ENCODE data around the gene MAP3K7.

The MAP3K7 gene

DNA sequence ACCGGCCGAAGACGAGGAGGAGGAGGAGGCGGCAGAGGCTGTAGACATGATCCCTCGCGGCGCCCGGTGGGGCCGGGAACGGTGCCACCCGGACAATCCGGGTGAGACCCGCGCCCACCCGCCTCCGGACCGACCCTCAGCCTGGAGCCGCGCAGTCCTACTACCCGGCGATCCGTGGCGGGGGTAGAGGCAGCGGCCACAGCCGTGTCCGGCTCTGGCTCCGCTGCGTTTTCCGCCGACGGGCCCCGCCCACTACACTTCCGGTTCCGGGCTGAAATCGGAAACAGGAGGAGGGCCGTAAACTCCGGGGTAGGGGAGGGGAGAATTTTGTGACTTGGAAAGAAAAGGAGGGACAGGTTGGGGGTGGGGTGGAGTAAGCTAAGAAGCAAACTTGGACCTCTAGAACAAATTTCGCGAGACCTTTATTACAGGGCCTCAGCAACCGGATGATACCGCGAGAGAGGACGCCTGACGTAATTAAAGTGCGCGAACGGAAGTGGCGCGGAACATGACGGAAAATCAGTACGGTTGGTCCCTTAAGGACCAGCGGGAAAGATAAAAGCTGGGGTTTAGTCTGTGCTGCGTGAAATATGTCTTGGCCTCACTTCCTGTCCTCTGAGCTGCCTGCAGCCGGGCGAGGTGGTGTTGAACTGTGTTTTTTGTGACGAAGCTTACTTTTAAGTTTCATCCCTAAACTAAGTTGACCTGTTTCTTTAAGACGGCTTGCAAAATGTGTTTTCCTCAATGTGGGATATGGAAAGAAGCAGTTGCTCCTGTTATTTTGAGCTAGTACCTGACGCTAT is at the start of gene MAP3K7:
TSS of gene MAP3K7 (minus strand) at position 237 of the 803 bp plus-strand sequence. CDS start at position 48, 189 bp downstream.
- DNase-seq: peak; percentile 98

DNA sequence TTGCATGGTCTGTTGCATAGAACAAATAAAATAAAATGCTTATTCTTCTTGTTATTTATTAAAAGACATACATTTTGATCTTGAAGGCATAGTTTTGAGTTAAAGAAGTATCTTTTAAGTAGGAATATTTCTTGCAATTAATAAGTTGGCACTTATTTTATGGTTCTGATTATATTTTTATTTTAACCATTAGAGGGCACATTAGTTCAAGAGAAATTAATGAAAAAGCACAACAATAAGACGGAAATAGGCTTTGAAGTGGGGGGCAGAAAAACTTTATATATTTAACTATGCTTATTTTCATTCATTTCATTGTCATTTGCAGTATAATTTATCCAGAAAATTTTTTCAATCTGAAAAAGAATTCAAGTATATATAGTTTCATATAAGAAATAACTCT is 44.2 kb upstream of the MAP3K7 start:
- no peak for DNase-seq

DNA sequence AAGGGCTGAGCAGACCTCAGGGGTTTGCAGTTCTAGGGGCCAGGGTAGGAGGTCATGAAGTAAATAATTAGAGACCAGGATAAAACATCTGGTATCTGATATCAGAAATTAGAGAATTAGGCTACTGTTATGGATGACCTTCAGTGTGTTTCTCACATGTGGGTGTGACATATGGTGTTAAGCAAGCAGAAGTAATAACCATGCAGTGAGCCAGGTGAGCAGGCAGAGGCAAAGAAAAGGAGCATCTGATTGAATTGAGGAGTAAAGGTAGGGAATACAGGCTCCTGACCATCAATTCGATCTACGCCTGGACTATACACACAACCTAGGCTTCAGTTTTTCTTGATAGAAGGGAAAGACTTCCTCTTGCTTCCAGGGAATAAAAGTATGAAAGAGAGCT is 34.7 kb upstream of the MAP3K7 start:
- DNase-seq: no peak

DNA sequence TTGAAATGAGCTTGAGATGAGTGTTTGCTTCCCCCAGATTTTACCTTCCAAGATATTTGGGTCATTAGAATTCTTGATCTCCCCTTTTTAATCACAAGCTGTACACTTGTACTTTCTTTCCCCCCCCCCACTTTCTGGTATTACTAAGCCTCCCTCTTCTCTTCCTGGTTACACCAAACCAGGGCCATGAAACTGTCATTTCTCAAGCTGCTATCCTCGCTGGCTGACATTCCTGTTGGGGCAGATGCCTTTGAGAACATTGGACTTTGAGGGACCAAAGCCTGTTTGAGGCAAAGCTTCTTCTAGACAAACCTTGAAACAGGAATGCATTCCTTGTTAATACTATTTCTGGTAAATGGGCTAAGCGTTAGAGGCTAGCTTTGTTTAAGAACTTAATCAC is 32.3 kb upstream of the MAP3K7 start:
- DNase-seq: no peak

DNA sequence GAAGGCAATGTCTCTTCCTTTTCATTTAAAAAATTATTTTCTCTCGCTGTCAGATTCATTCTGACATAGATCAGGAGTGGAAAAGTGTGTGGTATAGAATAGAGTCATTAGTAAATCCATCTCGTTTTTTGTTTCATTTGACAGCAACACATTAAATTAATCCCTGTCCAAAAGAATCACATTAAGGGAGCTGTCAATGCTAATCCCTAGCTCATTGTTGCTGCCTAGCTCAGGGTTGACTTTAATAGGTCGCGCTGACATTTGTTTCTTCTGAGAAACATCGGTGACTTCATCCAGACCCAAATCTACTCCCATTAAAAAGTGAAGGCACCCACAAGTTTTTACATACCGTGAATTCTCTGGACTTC is 25.4 kb upstream of the MAP3K7 start:
- no peak for DNase-seq

DNA sequence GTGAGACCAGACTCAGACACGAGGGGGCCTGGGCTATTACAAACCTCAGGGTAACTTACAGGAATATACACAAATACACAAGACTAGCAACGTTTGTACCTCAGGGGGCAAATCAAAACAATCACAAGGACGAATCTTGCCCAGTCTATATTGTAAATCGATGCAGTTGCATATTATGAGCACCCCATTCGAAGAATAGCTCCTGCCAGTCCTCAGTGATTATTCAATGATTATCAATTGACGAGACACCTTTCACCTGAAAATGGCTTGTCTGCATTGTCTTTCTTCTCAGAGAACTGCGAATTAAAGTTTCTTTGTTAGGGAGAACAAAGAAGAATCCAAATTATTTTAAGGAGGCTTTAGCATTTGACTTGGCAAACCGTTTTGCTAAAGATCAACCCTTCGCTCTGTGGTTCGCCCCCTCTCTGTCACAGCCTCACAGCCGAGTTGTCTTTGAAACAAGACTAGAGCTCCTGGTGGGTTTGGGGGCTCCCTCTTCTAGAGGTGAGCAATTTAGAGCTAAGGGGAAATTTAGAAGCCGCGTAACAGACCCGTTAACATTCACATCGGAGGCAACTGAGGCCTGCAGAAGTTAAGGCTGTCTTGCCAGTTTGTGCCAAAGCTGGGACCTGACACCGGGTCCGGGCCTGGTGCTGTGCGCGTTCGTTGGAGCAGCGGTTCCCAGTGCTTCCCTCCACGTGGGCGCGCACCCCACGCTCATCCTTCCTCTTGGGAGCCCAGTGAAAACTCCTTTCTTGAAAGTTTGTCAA is 24.9 kb upstream of the MAP3K7 start:
- no peak for DNase-seq

DNA sequence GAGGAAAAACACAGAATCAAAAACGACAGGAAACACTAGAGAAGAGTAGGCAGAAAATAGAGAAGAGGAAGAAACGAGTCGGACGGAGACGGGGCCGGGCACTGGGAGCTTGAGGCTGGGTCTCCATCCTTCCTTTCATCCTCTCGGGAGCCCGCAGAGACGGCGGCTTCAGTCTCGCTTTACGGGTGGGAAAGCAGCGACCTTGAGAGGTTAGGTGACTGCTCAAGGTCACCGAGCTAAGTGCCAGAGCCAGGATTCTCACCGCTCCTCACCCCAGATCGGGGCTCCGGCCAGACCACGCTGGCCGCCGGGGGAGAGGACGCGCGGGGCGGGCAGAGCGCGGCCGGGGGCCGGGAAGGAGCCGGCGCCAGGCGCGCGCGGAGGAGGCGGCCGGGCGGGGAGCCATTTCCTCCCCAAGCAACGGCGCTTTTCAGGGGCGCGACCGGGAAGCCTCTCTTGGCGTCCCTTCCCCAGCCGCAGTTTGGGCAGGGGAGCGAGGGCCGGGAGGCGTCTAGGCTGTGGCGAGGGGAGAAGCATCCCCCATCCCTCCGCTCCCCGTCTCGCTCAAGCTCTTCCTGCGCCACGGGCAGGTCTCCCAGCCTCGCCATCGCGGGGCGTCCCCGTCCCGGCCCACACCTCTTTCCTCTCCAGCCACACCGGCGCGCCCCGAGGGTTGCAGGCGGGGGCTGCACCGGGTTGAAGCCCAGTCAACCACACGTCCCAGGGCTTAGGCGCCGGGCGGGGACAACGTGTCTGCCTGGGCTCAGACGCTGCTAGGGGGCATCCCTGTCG is 24.1 kb upstream of the MAP3K7 start:
- DNase-seq: no peak

DNA sequence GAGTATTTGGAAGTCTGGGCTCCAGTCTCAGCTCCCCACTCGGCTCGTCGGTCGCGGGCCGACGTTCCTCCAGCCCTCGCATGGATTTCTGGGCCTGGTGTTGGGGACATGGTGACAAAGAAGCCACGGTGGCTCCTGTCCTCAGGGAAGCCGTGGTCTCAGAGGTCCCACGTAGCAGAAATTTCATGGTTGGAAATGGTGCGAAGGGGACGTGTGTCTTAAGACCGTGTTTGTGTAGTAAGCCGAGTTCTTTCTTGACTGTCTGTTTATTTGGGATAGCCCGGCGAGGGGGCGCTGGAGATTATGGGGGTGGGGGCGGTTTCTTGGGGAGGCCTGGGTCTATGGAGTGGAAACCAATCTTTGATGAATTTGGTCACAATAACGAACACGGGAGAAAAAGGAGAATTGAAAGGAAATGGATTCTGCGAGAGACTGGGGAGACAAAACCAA is 23.5 kb upstream of the MAP3K7 start:
- no peak for DNase-seq

DNA sequence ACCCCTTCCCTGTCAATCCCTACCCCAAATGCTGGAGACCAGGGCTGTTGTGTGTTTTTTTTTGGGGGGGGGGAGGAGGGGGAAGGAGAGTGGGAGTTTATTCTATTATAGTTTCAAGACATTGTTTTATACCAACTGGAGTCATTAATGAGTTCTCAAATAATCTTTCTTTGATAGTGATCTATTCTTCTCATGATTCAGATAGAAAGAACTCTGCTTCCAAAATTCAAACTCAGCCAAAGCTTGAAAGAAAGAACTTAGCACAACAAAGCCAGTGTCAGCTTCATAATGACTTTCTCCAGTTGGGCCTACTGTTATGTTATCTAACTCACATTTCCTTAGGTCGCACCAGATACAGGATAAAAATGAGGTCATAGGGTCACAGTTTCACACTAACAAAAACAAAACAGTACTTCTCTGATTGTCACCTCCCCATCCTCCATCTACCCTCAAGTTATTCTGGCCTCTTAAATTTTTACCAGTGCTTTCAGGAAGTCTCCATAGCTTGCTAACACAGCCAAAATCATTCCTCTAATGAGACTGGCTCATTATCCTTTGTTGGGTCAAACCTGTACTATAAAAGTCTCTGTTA is 19.0 kb upstream of the MAP3K7 start:
- DNase-seq: no peak

DNA sequence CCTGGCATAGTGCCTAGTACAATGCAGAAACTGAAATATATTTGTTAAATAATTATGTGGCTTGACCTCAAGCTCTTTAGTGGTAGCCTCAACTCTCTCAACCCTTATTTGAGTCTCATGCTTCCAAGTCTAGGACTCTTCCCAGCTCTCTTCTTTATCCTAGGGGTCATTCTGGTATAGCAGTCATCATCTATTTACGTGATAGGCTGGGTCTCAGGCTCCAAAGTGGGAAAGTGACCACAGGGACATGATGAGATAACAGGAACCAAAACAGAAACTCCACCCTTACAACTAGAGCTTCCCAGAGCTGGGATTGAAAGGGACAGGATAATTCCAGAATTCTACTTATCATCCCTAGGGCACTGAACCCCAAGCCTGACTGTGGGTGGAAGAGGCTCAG is 17.7 kb upstream of the MAP3K7 start:
- DNase-seq: no peak

DNA sequence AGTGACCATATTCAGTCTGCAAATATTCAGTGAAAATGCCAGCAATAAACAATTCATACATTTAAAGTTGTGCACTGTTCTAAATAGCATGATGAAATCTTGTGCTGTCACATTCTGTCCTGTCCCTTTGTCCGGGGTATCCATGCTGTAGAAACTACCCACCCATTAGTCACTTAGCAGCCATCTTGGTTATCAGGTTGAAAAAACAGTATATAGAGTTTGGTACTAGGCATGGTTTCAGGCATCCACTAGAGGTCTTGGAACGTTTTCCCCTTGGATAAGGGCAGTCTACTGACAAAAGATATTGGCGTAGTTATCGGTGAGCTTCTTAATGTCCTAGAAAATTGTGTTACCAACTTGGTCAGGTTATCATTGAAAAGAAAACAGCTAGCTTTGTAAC is 12.3 kb upstream of the MAP3K7 start:
- DNase-seq: no peak

DNA sequence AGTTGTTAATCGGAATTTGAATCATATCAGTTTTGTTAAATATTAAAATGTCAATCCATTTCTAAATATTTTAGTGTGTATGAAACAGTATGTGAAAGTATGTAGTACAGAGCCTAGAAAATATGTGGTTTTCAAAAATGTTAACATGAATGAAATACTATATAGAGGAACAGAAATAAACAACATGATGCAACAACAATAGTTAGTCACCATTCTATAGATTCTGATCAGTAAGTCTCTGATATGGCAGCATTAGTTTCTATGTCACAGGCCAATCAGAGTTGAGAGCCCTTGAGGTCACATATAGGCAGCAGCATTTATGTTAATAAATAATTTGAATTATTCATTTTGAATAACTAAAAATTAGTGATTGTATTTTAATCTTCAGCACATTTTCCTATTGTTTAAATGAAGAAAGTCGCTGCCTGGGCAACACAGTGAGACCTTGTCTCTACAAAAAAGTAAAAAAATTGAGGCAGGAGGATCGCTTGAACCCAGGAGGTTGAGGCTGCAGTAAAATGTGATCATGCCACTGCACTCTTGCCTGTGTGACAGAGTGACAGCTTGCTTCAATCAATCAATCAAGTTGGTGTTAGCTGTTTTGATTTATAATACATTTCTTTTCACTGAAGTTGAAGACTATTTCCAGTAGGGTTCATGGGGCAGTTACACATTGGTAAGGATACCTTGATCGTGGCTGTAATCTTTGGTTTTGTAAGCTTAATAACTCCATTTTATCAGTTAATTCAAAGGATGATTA is 11.5 kb upstream of the MAP3K7 start:
- DNase-seq: no peak

DNA sequence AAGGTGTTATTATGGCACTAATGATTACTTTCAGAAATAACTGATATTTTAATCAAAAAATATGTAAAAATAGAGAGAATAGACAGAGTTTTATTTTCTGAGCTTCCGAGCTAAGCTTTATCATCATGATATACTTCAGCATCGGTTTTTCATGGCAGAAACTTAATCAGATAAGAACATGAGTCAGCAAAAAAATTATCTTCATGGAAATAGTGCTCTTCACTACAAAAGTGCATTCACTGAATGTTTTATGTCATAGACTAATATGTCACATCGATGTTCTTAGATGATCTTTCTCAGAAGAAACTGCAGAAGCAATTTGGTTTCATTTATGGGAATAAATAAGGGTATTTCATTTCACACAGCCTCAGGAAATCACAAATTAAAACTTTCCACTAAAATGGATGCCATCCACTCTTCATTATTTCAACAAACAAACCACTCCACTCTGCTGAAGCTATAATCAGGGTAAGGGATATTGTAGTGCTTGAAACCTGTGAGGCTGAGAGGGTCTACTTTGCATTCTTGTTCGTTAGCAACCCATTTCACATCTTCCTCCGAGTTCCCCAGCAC is 10.2 kb upstream of the MAP3K7 start:
- no peak for DNase-seq

DNA sequence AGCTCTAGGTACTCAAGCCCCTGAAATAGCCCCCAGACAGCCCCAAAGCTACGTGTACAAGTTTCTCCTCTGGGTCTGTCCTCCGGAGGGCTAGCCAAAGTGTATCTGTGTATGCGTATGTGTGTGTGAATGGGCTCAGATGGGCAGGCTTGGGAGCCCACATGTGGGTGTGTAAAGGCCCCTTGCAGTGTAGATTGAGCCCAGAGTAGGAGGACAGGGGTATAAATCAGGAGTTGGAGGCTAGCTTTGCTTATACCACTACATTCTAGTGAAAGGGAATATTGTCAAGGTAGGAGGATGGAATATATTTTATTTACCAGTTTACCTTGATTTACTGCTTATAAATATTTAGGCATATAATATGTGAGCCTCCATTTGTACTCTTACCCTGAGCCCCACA is 9.0 kb upstream of the MAP3K7 start:
- DNase-seq: no peak

DNA sequence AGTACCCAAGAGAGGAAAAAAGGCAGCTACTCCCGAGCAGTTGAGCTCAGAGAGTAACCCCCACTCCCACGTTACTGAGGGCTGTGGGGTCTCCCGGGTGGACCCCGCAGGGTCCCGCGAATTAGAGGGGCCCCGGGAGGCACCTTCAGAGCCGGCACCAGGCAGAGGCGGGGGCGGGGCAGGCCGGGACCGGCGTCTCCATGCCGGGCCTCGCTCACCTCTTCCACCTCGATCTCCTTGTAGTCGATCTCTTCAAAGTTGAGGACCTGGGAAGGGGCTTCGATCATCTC is 381 bp downstream of the MAP3K7 start:
- DNase-seq: peak in 1 of 2 experiments; percentile 37

DNA sequence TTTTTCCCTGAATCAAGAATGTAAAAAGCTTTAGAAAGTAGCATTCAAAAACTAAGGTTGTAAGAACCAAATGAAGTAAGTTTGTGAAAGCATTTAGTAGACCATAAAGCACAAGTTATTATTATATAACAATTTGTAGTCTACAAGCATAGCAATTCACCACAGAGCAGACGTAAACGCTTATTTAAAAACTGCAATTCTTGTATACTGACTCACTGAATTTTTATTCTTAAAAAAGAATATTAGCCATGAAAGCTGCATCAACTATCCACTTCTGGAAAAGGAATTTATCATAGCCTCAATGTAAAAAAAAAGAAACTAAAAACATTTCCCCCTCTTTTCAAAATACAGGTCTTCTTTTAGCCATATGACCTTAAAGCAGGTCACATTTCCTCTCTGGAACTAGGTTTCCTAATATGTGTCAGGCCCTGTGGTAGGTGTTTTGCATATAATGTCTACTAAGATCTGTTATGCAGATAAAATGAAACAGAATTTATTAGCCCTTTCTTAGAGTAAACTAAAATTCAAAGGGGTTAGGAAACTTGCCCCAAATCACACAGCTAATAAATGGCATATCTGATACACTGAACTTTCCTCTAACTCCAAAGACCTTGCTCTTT is 2.1 kb downstream of the MAP3K7 start:
- DNase-seq: peak; percentile 14 to 35

DNA sequence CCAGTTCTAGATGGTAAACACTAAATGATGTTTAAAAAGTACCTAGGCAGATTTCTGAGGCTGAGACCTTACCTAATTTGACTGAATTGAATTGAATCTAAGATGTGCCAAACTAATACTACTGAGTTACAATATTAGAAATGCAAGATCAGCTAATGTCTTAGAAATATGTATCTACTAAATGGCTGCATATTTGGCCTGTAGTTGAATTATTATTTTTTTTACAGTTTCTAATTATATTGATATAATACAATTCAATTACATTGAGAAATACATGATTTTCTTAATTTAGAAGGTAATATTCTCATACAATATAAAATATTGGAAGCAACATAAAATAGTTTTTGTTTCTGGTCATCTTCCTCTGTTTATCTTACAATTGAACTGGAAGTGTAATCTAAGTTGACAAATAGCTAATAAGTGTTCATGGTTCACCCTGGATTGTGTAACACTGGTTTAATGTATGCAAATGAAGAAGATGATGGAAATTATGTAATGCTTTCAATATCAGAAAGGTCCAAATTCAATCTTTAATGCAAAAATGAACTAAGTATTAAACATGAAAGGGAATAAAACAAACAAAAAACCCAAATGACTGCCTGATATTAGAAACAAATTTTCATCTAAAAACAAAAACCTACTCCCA is 2.9 kb downstream of the MAP3K7 start:
- no peak for DNase-seq

DNA sequence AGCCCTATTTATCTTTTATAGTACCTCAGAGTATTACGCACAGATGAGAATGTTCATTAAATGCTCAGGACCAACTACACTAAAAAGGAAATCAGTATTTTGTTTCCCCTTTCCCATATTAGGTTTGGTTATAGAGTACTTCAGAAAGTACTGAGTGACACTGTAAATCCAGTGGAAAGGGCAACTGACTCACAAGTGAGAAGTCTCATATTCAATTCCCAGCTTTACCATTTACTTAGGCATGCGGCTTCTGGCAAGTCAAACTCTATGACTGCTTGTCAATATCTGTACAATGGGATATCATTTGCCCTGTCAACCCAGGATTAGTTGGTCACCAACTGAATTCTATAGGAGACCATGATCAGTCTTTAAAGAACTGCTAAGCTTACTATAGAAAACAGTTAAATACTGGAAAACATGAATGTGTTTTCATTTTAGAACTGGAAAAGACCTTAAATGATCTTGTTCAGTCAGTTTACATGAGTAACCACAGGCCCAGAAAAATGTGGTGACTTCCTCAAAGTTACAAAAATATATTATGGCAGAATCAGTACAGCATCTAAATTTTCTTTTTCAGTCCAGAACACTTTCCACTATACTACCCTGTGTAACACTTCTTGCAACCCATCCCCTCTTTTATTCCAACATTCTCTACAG is 3.6 kb downstream of the MAP3K7 start:
- DNase-seq: peak; percentile 22 to 41

DNA sequence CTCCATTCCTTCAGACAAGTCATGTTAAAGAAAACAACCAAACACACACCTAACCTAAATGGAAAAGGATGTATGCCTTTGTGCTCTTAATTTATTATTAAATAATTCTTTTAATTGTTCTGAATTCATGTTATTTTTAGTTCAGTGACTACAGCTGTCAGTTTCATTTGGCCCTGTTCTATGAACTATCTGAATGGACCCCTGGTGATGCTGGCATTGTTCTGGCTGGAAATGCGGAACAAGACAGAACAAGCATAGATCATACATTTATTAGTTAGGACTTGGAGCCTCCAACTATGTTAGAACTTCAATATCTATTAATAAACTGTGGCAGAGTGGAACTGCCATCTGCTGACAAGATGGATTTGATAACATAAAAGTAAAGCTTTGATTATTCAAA is 5.7 kb downstream of the MAP3K7 start:
- DNase-seq: no peak

DNA sequence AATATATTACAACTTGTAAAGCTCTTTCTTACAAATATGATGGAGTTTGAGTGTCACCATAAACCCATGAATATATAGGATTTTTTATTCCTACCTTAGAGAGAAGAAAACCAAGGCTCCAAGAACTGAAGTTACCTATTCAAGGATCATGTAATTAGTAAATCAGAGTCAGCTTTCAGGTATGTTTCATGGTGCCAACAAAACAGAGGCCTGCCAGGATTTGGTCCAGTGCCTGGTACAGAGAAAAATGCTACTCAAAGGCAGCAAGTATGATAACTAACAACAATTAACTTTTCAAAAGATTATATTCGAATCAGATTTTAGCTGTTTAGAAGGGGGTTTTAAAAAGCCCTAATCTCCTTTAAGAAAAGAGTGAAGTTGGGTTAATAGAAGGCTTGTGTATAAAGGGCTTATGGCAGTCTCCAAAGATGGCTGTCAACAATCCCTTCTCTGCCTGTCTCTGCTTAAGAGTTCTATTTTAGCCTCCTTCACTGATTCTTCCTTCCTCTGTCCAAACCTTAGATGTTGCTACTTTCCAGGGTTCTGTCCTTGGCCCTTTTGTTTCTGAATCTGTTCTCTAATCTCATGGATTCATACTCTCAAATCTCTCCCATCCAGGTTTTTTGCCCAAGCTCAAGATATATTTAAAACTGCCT is 7.8 kb downstream of the MAP3K7 start:
- no peak for DNase-seq
